K562 (cell line): ENCODE results near the gene SLC1A2. TPM values are rescaled to one million over a fixed set of nuclear protein-coding genes. Genes with fewer than 3 reads are reported as not detected.

Experiments used
- ATF7 ChIP-seq: fragments of 450-650 bp; IDR thresholded peaks from 2 replicates; pipeline ENCODE4 v1.7.1; 2014; ENCODE audit warnings: mild to moderate bottlenecking, moderate library complexity
- CEBPG ChIP-seq, 3 experiments: fragments of 200-800 bp in 1 of 3; sonication (Bioruptor generic) in 1 of 3; sonication (generic) in 1 of 3; formaldehyde crosslinking in 1 of 3; IDR thresholded peaks in 2 of 3; conservative IDR thresholded peaks in 1 of 3; 2 replicates each; pipeline versions ENCODE4 v1.6.1 to v1.8.0; 2016 to 2022; ENCODE audit warnings: missing compliant biosample characterization in 2 of 3, missing genetic modification characterization in 2 of 3, mild to moderate bottlenecking in 1 of 3, missing genetic modification reagents in 1 of 3
- CHD4 ChIP-seq: fragments of 200-600 bp; sonication (generic); IDR thresholded peaks from 3 replicates; pipeline ENCODE4 v1.6.1; 2012; ENCODE audit warnings: low read depth, mild to moderate bottlenecking, mixed read lengths, low read length, inconsistent platforms; ENCODE audit not compliant: insufficient read depth, insufficient replicate concordance, poor library complexity, severe bottlenecking
- ELF4 ChIP-seq: fragments of 450-650 bp; formaldehyde crosslinking; IDR thresholded peaks from 2 replicates; pipeline ENCODE4 v1.4.0; 2022; ENCODE audit warnings: missing genetic modification characterization
- EP300 ChIP-seq: IDR thresholded peaks from 2 replicates; pipeline ENCODE4 v1.6.1; 2012; ENCODE audit warnings: low read length, improper control_type of control experiment
- ESRRA ChIP-seq: fragments of 450-650 bp; IDR thresholded peaks from 2 replicates; pipeline ENCODE4 v1.6.1; 2014; ENCODE audit warnings: low read depth, mild to moderate bottlenecking, moderate library complexity, borderline replicate concordance
- ETV1 ChIP-seq: fragments of 450-650 bp; conservative IDR thresholded peaks from 2 replicates; pipeline ENCODE4 v1.6.1; 2016; ENCODE audit warnings: missing genetic modification characterization, control low read depth, low read depth, missing compliant biosample characterization
- FOXA3 ChIP-seq, 2 experiments: fragments of 450-650 bp in 1 of 2; sonication (generic) in 1 of 2; formaldehyde crosslinking; IDR thresholded peaks in 1 of 2; conservative IDR thresholded peaks in 1 of 2; 2 replicates each; pipeline versions ENCODE4 v1.4.0 to v1.8.0; 2020 to 2022; ENCODE audit warnings: mild to moderate bottlenecking in 2 of 2, missing genetic modification reagents in 1 of 2
- JUND ChIP-seq, 2 experiments: IDR thresholded peaks; 2 replicates in 1 of 2; 3 replicates in 1 of 2; pipeline ENCODE4 v1.6.1; 2011; ENCODE audit warnings: borderline replicate concordance in 2 of 2, low read depth in 2 of 2, low read length in 2 of 2, improper control_type of control experiment in 1 of 2, missing biosample characterization in 1 of 2, missing genetic modification characterization in 1 of 2, missing genetic modification reagents in 1 of 2
- MCM7 ChIP-seq, 2 experiments: fragments of 450-650 bp; IDR thresholded peaks; 2 replicates each; pipeline ENCODE4 v1.6.1; 2016 to 2018
- NR2C2 ChIP-seq, 2 experiments: fragments of 200-800 bp in 1 of 2; sonication (Bioruptor generic) in 1 of 2; sonication (generic) in 1 of 2; formaldehyde crosslinking in 1 of 2; IDR thresholded peaks; 2 replicates each; pipeline versions ENCODE4 v1.6.1 to v1.8.0; 2016 to 2022; ENCODE audit warnings: mild to moderate bottlenecking in 1 of 2, missing compliant biosample characterization in 1 of 2, missing genetic modification characterization in 1 of 2, missing genetic modification reagents in 1 of 2
- RBFOX2 ChIP-seq: fragments of 200-400 bp; formaldehyde crosslinking; IDR thresholded peaks from 2 replicates; pipeline ENCODE4 v1.6.1; 2017; ENCODE audit warnings: low read depth, mild to moderate bottlenecking, low read length, moderate library complexity
- RFX7 ChIP-seq: fragments of 250-450 bp; sonication (Bioruptor Pico); IDR thresholded peaks from 2 replicates; pipeline ENCODE4 v1.5.1; 2021; ENCODE audit warnings: mild to moderate bottlenecking
- RNF2 ChIP-seq: sonication (generic); IDR thresholded peaks from 2 replicates; pipeline ENCODE4 v1.6.1; 2016
- SOX6 ChIP-seq: fragments of 450-650 bp; IDR thresholded peaks from 2 replicates; pipeline ENCODE4 v1.6.1; 2014; ENCODE audit warnings: mild to moderate bottlenecking
- SRF ChIP-seq, 2 experiments: fragments of 250-450, 450-650 bp in 1 of 2; sonication (Bioruptor Pico) in 1 of 2; sonication (generic) in 1 of 2; formaldehyde crosslinking; IDR thresholded peaks; 2 replicates each; pipeline versions ENCODE4 v1.5.0 to v1.5.1; 2020 to 2022; ENCODE audit warnings: mild to moderate bottlenecking in 1 of 2, missing genetic modification reagents in 1 of 2
- ZBTB9 ChIP-seq: fragments of 450-650 bp; formaldehyde crosslinking; IDR thresholded peaks from 2 replicates; pipeline ENCODE4 v1.4.0; 2020; ENCODE audit warnings: mild to moderate bottlenecking, moderate library complexity
- ZNF316 ChIP-seq: fragments of 450-650 bp; IDR thresholded peaks from 2 replicates; pipeline ENCODE4 v1.6.1; 2016
- ZNF75A ChIP-seq: fragments of 450-650 bp; formaldehyde crosslinking; IDR thresholded peaks from 2 replicates; pipeline ENCODE4 v1.4.0; 2020; ENCODE audit warnings: mild to moderate bottlenecking
- ZNF766 ChIP-seq: fragments of 200-800 bp; sonication (Bioruptor generic); conservative IDR thresholded peaks from 2 replicates; pipeline ENCODE4 v1.6.1; 2016; ENCODE audit warnings: missing genetic modification characterization, missing compliant biosample characterization
- polyA plus RNA-seq, 8 experiments: library from polyadenylated mRNA; depleted of rRNA in 4 of 8; stranded (reverse) in 5 of 8; unstranded in 3 of 8; fragments of >200 nt; fragmentation: Nextera tagmentation in 2 of 8; fragmentation: Illumina TruSeq in 1 of 8; extraction: Ambion mirVana in 2 of 8; extraction: Trizol in 1 of 8; gene quantifications; 2 replicates each; pipeline versions ENCODE4 v1.2.1 to v1.2.3, GENCODE V29; 2011 to 2014; ENCODE audit warnings: inconsistent platforms in 1 of 8, missing spikeins in 1 of 8
- total RNA-seq, 7 experiments: library from RNA; depleted of rRNA in 6 of 7; stranded (reverse); fragments of >200 nt in 6 of 7; fragmentation: Illumina TruSeq in 2 of 7; extraction: Trizol in 2 of 7; gene quantifications; 2 replicates each; pipeline versions ENCODE4 v1.2.1 to v1.2.3, GENCODE V29; 2011 to 2021; ENCODE audit warnings: low replicate concordance in 1 of 7
- TF ChIP-seq, protein P1 (sequence below): sonication (generic); IDR thresholded peaks from 2 replicates; pipeline ENCODE4 v1.6.1; 2016
- TF ChIP-seq, protein P2 (sequence below), 2 experiments: fragments of 200-800 bp in 1 of 2; sonication (Bioruptor generic) in 1 of 2; sonication (generic) in 1 of 2; formaldehyde crosslinking in 1 of 2; IDR thresholded peaks in 1 of 2; conservative IDR thresholded peaks in 1 of 2; 2 replicates each; pipeline versions ENCODE4 v1.5.0 to v1.6.1; 2016 to 2020; ENCODE audit warnings: missing compliant biosample characterization in 1 of 2, missing genetic modification characterization in 1 of 2, missing genetic modification reagents in 1 of 2

Gene SLC1A2
- total and polyA plus RNA-seq, 9 of the 15 experiments (the other 6 are each of a cell fraction or from before 2014, with no cell fraction given) = 0.03 to 0.07 (median 0.04) TPM; not detected in 5

GRCh38 chr11:35343033-35343598 lies 76.2 kb downstream of the SLC1A2 start (continued):
- TF ChIP-seq CEBPG (CRISPR knock-in tag; IDR thresholded peaks at IDR 0.05) (no peak), CEBPG (tag; conservative IDR thresholded peaks at IDR 0.05 in 1 of 2, IDR thresholded peaks at IDR 0.05 in 1 of 2) (0 out of 4 replicates have a peak, but pooled peaks of 1 of the 2 experiments have one; percentile 23), ZNF75A (CRISPR knock-in tag) (peak; percentile 79; the same call in 1 of the 2 replicates), ZBTB9 (CRISPR knock-in tag) (no peak), CHD4 (no peak), MCM7 (IDR thresholded peaks at IDR 0.05) (no peak), RNF2 (peak; percentile 71; the same call in 1 of the 2 replicates), SRF (CRISPR knock-in tag; IDR thresholded peaks at IDR 0.05) (peak; percentile 89 to 98), NR2C2 (CRISPR knock-in tag; IDR thresholded peaks at IDR 0.05) (no peak), NR2C2 (tag; IDR thresholded peaks at IDR 0.05) (peak; percentile 51; the same call in 1 of the 2 replicates), EP300 (peak; percentile 31; the same call in 1 of the 2 replicates), RBFOX2 (peak; percentile 53), ESRRA (peak; percentile 77), RFX7 (0 out of 2 replicates have a peak, but pooled peaks have one; percentile 17), SOX6 (0 out of 2 replicates have a peak, but pooled peaks have one; percentile 24), ATF7 (peak; percentile 54; the same call in 1 of the 2 replicates), JUND (IDR thresholded peaks at IDR 0.05; ENCODE audit: borderline replicate concordance, low read depth, low read length) (no peak), JUND (tag; IDR thresholded peaks at IDR 0.05; ENCODE audit: borderline replicate concordance, low read depth, low read length) (peak; percentile 36; the same call in 1 of the 3 replicates), ETV1 (tag) (peak; percentile 80), ELF4 (CRISPR knock-in tag) (0 out of 2 replicates have a peak, but pooled peaks have one; percentile 16), ZNF766 (CRISPR knock-in tag) (0 out of 2 replicates have a peak, but pooled peaks have one; percentile 38), FOXA3 (CRISPR knock-in tag; conservative IDR thresholded peaks at IDR 0.05 in 1 of 2, IDR thresholded peaks at IDR 0.05 in 1 of 2) (peak; percentile 26 to 76; a peak in 3 of 4 replicates), ZNF316 (no peak)
- TF ChIP-seq, protein P1, sequence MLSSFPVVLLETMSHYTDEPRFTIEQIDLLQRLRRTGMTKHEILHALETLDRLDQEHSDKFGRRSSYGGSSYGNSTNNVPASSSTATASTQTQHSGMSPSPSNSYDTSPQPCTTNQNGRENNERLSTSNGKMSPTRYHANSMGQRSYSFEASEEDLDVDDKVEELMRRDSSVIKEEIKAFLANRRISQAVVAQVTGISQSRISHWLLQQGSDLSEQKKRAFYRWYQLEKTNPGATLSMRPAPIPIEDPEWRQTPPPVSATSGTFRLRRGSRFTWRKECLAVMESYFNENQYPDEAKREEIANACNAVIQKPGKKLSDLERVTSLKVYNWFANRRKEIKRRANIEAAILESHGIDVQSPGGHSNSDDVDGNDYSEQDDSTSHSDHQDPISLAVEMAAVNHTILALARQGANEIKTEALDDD = peak; percentile 66
- TF ChIP-seq, protein P2, sequence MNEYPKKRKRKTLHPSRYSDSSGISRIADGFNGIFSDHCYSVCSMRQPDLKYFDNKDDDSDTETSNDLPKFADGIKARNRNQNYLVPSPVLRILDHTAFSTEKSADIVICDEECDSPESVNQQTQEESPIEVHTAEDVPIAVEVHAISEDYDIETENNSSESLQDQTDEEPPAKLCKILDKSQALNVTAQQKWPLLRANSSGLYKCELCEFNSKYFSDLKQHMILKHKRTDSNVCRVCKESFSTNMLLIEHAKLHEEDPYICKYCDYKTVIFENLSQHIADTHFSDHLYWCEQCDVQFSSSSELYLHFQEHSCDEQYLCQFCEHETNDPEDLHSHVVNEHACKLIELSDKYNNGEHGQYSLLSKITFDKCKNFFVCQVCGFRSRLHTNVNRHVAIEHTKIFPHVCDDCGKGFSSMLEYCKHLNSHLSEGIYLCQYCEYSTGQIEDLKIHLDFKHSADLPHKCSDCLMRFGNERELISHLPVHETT (CRISPR knock-in tag; conservative IDR thresholded peaks at IDR 0.05 in 1 of 2, IDR thresholded peaks at IDR 0.05 in 1 of 2) = no peak
